Stimulated activated CD4-positive, alpha-beta T cell treated with anti-CD3 and anti-CD28 coated beads, Interleukin-2, amount 100 ng/mL, for 4 hours (primary cell): ENCODE data around the gene EFCAB5.
"Not testable (repeated sequence)": the region's sequence is repeated elsewhere in the genome, so short reads cannot be mapped to it uniquely, and the experiment has no call there.

Experiments used
- DNase-seq: peaks from one replicate; pipeline ENCODE4 v3.0.0-alpha.2; 2020; ENCODE audit warnings: low read depth

Gene EFCAB5

DNA sequence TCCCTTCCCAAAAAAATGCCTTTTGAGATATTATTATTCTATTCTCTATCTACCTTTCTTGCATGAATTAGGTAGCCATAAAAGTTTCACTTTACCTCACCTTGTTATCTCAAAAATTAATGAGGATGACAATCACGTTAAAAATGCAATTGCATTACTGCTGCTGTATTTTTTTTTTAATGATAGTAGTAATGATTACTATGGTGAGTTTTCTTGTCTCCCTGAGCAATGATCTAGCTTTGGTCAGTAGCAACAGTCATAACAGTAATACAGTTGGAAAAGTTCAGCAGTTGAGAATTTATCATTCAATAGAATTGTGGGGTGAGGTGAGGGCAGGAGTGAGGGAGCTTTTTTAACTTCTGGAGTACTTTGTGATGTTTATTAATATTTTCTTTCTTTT is at the start of gene EFCAB5:
Gene EFCAB5, plus strand, starts transcription at position 301 of the 400 bp plus-strand sequence. CDS start 163 bp downstream, outside the sequence.
- DNase-seq: no peak

DNA sequence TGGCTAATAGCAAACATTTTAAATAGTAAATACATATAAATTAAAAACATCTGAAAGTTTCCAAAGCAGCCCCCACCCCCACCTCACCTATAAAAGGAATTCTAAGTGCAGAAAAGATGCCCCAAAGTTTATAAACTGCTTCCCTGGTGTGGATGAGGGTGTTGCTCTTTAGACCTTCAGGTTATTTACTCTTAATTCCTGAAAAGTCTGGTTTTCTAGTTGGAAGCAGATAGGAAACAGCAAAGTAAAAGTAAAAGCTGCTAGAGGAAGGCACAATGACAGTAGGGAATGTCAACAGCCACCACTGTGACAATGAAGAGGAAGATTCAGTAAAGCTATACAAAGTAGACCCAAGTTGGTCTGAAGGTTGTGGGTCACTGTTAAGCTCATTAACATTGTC is 49.2 kb upstream of the EFCAB5 start:
- no peak for DNase-seq

DNA sequence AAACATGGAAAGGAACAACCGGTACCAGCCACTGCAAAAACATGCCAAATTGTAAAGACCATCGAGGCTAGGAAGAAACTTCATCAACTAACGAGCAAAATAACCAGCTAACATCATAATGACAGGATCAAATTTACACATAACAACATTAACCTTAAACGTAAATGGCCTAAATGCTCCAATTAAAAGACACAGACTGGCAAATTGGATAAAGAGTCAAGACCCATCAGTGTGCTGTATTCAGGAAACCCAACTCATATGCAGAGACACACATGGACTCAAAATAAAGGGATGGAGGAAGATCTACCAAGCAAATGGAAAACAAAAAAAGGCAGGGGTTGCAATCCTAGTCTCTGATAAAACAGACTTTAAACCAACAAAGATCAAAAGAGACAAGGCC is 44.3 kb upstream of the EFCAB5 start:
- DNase-seq: not testable (repeated sequence)

DNA sequence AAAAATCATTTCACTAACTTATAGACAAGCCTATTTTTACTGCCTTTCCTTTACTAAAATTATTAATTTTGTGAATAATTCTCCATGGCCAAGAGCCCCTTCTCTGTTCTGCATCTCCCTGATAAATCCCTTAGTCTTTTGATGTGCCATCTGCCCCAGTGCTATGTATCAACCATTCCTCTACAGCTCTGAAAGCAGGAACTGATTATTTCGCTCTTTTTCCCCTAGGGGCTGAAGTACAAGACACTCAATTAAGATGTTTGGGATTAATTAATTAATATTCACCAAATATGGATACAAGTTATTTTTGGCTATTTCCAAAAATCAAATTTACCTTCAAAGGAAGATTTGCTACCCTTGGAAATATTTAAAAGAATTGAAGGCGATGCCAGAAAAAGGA is 38.0 kb upstream of the EFCAB5 start:
- no peak for DNase-seq

DNA sequence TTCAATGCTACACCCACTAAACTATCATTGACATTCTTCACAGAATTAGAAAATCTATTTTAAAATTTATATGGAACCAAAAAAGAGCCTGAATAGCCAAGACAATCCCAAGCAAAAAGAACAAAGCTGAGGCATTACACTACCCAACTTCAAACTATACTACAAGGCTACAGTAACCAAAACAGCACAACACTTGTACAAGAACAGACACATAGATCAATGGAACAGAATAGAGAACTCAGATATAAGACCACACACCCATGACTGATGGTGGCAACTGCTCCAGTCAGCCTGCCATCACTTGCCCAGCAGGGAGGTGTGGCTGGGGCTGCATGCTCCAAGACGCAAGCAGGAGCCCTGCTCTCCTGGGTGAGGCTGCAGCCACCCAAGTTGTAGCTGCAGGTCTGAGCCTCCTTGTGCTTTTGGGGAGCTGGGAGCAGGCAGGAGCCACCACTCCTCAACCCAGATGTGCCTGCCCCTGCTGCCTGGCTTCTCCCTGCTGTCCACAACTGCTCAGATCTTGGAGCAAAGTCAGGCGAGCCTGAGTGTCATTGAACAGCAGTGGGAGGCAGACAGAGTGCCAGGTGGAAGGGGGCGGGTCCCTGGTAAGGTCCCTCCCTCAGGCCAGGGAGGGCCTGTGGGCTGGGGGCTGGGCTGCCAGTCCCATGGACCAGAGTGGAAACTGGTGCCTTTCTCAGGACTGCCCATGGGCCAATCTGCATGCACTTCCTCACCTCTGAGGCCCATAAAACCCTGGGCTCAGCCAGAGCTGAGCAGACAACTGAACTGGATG is 36.2 kb upstream of the EFCAB5 start:
- DNase-seq: no peak

DNA sequence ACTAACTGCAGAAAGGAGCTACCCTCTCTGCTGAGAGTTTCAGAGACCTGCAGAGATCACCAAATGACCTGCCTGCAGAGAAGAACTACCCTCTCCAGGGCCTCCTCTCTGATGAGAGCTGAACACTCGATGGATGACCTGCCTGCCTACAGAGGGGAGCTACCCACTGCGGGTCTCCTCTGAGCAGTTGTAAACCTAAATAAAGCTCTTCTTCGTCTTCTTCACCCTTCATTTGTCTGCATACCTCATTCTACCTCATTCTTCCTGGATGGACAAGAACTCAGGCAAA is 35.6 kb upstream of the EFCAB5 start:
- no peak for DNase-seq

DNA sequence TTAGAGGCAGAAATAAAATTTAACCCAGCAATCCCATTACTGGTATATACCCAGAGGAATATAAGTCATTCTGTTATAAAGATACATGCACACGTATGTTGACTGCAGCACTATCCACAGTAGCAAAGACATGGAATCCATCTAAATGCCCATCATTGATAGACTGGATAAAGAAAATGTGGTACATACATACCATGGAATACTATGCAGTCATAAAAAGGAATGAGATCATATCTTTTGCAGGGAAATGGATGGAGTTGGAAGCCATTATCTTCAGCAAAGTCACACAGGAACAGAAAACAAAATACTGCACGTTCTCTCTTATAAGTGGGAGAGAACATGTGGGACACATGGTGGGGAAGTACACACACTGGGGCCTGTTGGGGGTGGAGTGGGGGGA is 34.5 kb upstream of the EFCAB5 start:
- no peak for DNase-seq

DNA sequence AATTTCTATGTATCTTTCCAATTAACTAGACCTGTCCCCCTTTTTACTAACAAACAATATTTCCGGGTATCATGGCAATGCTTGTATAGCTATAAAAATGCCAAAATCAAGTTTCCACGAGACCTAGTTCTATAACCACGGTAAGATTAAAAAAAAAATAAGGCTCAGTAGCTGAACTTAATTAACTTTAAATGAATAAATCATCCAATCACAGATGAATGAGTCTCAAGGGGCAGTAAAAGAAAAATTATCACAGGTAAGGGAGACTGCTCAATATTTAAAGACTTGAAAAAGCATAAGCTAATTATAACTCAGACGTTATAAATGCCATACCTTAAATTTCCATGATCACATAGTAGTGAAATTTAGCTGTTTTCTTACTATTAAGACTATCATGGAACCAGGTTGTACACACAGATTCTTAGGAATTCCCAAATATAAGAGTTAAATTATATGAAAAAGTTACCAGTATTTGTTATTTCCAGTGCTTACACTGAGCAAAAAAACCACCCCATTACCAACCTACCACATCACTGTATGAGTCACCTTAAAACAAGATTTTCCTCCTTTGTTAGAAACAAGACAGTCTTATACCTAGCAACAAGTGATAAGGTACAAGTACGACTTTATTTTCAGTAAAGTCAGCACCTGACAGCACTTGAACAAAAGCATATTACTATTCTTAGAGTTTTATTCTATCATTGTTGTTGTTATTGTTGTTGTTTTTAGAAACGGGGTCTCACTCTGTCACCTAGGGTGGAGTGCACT is 32.0 kb upstream of the EFCAB5 start:
- no peak for DNase-seq

DNA sequence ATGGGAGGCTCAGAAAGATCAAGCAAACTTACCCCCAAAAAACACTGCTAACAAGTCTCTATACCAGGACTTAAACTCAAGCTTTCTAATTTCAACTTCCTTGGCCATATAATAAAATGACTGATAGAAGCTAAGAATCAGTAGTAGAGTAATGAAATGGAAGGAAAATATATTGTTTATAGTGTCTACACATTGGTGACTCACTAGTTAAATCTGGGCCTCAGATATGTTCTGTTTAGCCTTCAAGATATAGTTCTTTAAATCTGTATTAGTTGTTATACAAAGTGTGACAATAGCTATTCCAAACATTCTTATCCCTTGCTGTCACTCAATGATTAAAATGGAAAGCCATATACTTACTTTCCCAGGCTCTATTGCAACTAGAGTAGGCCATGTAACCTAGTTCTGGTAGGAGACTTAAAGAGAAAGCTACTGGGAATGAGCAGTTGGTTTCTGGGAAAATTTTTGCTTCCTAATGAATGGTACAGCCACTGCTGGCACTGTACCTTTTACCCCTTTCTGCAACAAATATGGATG is 29.7 kb upstream of the EFCAB5 start:
- DNase-seq: no peak

DNA sequence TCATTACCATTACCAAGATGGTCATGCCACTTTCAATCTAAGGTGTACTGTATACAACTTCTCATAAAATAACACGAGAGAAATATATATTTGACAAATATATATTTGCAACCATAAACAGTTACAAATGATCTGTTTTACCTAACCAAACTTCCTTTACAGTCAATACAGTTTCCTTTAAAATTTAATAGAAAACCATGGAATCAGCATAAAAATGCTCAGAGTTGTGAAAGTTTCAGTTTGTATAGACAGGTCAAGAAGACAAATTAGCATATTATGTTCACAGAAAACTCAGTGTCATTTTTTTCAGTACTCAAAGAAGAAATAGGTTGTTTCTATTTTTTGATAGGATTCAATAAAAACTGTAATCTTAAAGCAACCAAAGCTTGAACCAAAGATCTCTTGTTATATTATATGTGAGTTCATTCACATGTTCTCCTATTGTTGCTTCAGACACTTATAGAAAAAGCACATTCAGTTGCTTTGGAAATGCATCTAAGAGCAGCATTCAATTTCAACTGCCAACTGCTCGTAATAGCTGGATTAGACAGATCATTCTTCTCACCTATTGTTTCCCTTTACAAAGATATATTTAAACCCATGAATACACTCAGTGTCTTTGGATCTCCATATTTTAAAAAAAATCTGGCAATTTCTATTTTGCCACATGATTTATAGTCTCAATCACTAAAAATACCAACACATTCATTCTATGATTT is 26.5 kb upstream of the EFCAB5 start:
- no peak for DNase-seq

DNA sequence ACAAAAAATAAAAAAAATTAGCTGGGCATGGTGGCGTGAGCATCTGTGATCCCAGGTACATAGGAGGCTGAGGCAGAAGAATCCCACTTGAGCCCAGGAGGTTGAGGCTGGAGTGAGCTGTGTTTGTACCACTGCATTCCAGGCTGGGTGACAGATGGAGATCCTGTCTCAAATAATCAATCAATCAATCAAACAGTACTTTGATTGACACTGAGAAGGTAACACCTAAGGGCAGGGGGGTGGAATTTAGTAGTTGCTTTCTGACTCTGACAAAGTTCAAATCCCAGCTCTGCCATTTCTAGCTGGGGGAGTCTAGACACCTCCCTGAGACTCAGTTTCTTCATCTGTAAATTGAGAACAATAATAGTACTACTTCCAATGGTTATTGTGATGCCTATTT is 23.4 kb upstream of the EFCAB5 start:
- no peak for DNase-seq

DNA sequence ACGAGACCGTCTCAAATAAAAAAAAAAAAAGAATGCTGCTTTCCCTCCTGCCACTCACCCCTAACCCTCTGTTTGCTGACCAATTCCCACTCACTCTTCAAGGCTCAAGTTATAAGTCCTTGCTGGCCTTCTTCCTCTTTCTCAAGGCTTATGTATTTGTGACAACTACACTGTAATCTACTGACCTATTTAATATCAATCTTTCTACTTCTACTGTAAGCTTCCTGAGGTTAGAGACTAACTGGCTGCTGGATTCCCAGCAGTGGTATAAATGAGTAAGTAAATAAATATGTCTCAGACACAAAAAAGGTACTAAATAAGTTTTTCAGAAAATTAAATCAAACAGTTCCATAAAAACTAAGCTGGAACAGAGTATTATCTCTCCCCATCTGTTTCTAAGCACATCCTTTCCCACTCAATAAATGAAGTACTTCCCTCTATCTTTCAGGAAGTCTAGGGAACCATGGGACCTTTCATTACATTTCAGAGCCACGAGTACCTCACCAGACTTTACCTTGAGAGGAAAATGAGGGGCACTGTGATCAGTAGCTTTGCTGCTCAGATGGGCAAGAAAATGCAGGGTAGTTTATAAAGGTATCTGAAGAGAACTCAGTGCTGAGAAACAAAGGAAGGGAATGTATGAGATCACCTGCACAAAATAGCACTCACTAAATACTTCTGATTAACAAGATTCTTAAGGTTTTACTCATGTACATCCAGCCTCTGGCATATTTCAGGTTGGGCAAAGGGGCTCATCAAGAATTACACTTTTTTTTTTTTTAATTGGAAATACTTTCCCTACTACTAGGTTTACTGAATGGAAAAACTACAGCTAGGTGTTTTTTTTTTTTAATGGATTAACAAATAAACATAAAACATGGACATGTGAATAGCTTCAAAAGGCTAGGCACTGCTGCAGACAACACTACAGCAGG is 22.2 kb upstream of the EFCAB5 start:
- no peak for DNase-seq

DNA sequence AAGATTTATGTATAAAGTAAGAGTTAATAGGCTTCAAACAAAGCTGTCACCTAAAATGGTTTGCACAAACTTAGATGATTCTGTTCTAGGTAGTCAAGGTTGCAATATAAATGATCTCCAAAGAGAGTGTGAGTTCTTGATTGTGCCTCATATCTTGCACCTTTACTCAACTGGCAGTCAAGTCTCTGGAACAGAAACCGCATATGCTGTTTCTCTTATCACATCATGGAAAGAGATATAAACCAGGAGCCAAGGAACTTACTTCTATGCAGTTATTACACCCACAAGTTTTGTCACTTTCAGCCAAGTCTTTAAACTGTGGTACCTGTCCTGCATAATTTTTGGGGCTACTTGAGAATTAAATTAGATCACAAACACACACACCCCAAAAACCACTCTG is 16.6 kb upstream of the EFCAB5 start:
- DNase-seq: no peak

DNA sequence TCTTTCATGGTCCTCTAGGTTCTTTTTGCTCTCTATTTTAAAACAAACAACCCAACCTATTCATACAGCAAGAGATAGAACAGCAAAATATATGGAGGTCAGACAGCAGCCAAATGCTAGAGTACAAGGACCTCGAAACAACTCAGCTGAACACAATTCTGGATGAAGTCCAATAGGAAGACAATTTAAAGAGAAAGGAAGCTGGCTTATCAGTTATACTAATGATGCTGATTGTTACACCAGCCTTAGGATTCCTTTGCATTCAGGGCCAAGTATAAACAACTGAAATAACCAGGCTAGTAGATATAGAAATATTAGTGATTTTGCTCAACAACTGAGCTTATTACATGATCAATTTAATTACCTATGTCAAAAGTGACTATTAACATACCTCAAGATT is 13.9 kb upstream of the EFCAB5 start:
- no peak for DNase-seq

DNA sequence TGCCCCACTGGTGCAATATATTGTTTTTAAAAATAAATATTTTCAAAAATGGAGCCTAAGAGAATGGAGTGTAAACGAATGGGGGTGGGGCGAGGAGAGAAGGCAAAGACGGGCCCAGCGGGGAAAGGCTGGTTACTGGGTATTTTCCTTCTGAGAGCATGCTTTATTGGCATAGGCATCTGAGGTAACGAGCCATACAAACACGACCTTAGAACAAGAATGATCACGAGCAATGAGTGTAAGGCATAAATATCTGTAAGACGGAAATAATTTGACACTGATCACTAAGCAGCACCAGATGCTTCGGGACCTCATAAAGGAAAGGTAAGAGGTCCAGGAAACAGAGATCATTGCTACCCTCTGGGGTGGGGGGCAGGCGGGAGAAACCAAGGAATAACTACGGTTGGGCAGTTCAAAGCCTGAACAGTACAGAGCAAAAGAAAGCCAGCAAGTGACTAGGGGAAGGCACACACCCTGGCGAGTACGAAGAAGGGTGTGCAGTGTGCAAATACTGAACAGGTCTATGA is 12.4 kb upstream of the EFCAB5 start:
- DNase-seq: no peak

DNA sequence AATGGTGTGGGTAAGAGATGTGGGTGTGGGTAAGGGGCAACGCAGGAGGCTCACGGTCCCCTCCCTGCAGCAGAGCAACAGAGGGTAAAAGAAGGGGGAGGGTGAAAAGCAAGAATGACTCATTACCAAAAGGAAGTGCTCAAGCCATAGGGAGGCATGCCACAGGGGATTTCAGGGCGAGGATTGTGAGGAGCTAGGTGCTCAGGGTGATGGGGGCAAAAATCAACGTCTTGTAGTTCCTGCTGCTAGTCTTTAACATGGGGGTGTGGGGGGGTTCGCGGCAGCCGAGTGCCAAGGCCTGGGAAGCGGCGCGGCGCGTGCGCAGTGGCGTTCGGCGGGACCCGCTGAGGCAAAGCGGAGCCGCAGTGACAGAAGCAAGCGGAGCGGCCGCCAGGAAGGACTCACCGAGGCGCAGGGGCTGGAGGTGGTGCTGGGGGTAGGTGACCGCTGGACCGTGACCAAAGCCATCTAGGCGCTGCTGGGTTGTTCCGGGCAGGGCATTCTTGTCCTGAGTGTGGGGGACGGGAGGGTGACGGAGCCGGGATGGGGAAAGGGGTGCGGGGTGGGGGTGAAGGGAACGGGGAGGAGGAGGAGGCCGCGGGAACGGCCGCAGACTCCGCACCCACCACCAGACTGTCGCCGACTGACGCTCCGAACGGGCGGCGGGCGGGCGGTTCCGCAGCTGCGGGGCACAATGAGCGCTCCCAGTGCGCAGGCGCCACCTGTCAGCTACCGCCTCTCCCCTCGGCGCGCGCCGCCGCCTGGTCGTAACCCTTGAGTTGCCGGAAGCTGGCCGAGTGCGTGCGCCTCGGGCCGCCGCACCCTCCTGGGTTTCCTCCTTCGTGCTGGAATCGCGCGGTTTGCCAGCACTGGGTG is 11.7 kb upstream of the EFCAB5 start, which contains the start of gene SSH2:
Gene SSH2, minus strand, starts transcription at position 696 of the 876 bp plus-strand sequence. Its CDS starts 228 bp downstream, at position 468.
- DNase-seq: peak; percentile 83

DNA sequence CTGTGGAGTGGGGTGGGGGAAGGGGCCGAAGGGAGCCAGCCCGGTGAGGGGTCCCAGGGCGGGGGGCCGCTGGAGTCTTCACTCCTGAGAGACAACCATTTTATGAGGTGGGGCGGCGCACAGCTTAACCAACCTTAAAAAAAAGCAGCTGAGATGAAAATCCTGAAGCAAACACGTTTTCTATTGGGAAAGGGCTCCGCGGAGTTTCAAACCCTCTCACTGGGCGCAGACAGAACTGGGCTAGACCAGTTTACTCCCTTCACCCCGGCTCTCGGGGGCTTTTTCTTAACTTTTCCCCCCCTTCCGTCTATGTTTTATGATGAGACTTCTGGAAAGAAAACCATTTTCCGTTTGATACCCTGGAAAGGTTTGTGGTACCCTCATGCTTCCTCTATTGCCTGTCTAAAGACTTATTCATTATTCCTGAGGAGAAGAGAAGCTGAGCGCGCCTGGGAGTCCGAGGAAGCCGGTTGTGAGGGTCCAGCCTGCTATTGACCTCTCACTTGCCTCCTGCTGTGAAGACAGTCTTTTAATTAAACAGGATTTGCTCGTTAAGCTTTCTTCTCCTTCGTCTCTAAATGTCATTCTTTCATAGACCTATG is 10.9 kb upstream of the EFCAB5 start:
- no peak for DNase-seq

DNA sequence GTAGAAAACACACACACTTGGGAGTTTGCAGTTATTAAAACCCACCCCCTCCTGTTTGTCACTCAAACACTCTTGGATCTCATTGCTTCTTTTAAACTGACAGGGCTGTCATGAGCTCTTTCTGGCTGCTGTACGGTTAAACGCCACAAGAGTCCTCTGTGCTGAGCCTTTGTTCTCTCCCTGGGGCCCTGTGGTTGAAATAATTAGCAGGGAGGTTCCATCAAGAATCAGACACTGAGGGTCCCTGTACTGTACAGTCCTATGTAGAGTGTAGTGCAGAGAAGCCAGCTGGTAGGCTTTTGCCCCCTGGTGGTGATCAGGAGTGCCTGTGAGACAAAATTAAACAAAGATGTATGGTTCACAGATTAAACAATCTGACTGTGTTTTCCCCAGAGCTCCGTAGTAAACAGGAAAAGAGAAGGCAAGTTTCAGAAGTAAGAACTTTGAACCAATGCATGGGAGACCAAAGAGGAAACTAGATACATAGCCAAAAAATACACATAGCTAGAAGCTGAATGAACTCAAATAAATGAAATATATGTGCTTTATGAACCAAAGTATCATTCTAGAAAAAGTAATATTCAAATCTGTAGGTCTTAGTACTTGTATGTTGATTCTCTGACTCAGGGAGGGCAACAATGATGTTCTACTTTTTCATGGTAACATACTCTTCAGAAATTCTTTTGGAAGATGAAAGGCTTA is 10.1 kb upstream of the EFCAB5 start:
- peak; percentile 54 for DNase-seq

DNA sequence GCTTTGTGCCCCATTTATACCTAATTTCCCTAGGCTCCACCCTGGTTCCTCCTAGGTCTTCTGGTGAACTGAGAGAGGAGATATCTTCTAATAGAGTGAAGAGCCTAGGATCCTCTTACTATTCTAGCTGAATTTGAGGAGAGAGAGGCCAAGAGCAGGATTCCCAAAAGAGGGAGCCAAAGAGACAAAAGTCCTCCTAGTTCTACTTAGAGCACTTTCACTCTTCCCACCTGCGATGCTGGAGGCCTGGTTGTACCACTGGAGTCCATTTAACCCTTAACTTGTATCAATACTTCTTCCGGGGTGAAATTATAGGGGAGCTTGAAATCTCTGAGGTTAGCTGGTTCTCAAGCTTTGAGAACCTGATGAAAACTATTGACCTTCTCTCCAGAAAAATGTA is 8.1 kb upstream of the EFCAB5 start:
- DNase-seq: no peak
